Activated CD4-positive, CD25-positive, alpha-beta regulatory T cell treated with anti-CD3 and anti-CD28 coated beads, Interleukin-2, amount 50 U/mL, for 24 hours (primary cell): Measurements from ENCODE around the gene TIMP4.

Experiments used
- ATAC-seq, 2 donors: fragments of 150-1000 bp; cut with Tn5 transposase; one replicate each; pipeline ENCODE4 v1.10.0; 2021; ENCODE audit warnings: mild to moderate bottlenecking in 1 of 2, moderate library complexity in 1 of 2

TIMP4 gene

DNA sequence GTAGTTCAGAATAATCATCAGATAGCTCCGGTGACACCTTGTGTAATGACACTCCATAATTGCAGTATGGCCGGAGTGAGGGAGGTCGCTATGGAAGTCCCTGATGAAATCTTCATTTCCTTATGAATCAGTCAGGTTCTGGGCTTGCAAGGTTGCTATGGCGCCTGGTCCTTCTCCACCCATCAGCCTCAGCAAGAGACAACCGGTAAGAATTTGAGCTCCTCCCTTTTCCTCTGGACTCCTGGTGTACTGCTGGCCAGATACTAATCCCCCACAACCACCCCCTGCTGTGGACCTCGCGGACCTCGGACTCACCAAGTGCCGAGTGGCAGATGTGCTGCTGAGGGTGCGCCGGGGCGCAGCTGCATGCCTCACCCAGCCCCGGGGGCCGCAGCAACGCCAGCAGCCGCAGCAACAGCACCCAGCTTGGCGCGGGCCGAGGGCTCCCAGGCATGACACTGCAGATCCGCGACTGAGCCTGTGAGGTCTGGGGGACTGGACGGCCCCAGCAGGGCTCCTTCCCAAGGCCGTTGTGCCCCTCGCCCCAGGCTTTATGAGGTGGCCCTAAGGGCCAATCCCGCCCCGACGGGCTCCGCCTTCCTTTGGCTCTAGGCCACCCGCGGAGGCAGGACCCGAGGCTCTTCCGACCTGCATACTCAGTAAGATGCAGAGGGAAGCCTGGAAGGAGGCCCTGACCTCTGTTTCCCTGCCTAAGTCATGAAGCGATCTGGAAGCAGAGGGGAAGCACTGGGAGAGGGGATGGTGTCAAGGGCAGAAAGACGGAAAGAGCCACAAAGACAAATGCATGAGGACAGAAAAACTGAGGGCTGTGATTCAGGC, at the start of gene TIMP4:
TIMP4 (minus strand) TSS at position 526 of the 840 bp plus-strand sequence; CDS start at position 454, 72 bp downstream.
- ATAC-seq, result no peak

DNA sequence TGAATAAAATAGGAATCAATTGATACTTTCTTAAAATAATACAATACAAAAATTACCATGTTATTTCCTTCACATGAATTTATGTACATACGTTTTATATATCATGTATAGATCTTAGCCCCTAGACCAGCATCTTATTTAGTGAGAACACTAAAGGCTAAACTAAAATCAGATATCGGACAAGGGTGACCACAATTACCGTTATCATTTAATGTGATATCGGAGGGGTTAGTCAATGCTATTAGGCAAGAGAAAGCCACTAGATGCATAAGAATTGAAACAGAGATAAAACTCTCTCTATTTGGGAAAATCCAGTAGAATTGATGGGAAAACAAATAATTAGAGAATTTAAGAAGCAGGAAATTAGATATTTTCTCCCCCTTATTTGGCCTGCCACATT, 46.5 kb upstream of the TIMP4 start:
- no peak for ATAC-seq

DNA sequence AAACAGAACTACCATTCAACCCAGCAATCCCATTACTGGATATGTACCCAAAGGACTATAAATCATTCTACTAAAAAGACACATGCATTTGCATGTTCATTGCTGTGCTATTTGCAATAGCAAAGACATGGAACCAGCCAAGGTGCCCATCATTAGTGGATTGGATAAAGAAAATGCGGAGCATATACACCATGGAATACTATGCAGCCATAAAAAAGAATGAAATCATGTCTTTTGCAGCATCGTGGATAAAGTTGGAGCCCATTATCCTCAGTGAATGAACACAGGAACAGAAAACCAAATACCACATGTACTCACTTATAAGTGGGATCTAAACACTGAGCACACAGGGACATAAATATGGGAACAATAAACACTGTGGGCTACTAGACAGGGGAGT, 43.1 kb upstream of the TIMP4 start:
- ATAC-seq, result no peak

GRCh38 chr3:12198301-12198700, 39.6 kb upstream of the TIMP4 start:
- no peak for ATAC-seq

DNA sequence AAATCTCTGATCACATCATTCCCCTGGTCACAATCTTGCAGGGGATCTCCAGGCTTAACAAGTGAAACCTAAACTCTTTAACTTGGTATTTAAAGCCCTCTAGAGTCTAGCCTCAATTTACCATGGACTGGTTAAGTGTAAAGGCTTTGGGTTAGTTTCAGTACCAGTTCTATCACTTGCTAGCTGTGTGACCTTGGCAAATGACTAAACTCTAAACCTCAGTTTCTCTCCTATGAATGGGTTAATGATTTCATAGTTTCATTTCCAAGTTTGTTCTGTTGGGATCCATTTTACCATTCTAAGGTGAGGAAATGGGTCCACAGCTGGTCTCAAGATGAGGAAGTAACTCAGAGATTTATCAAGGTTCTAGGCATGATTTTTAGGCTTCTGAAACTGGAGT, 38.8 kb upstream of the TIMP4 start:
- ATAC-seq, result peak in 1 of 2 donors; percentile 14

DNA sequence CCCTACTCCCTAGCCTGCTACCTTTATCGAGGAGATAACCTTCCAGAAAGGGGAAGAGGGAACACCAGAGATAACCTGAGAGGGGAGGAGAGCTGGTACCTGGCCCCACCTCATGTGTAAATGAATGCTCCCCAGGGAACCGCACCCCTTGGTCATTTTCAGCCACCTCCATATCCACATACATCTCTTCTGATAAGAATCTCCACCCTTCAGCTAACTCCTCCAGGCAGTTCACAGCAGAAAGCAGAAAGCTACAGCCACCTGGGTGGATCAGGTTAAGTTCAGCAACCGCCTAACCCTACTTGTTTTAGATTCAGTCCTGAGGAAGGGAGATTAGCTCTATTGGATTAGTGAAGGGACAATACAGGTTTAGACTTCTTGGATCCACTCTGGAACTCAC, 38.0 kb upstream of the TIMP4 start:
- no peak for ATAC-seq

DNA sequence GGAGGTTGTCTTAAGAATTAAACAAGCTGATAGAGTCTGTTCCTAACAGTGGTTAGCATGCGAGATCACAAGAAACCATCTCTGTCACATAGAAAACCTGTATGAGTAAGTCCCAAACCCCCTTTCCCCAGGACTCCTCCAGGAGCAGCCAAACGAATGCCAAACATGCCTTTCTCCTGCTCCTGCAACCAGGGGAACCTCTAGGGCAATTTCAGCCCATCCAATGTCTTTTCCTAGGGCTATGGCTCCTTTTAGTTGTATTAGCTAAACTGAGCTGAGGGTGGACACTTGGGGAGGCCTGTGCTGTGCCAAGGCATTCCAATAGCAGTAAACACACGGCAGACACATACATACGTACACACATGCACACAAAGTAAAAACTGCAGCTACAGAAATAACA, 36.5 kb upstream of the TIMP4 start:
- no peak for ATAC-seq

DNA sequence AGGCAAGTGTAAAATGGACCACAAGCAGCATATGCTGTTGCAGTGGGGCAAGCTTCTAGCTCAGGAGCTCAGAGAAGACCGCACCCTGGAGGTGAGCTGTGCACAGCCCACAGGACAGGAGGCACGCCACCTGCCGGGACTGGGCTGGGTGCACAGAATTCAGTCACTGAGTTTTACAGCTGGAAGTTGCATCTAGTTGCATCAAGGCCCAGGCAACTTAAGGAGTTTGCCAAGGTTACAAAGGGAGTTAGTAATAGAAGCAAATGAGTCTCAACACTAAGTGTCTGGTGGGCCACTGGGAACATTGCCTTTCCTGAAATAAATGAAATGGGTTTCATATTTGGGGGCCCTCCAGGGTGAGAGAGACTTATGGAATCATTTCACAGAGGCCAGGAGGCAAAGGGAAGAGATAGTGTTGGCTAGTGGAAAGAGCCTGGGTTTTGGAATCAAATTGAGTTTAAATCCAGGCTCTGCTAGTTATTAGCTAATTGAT, 36.0 kb upstream of the TIMP4 start:
- peak; percentile 20 to 26 for ATAC-seq

DNA sequence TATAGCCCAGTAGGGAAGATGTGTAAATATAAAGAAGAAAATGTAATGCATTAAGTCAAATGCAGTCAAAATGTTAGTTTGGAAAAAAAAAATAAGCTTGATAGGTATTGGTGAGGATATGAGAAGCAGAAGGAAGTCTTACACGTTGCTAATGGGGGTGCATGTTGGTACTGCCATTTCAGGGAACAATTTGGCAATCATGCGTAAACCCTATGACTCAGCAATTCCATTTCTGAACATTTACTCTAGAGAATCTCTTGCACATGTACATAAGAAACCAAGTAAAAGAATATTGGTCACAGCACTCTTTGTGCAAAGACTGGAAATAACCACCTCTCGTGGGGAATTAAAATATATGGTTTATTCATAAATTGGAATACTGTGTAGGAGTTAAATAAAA, 35.5 kb upstream of the TIMP4 start:
- peak; percentile 33 for ATAC-seq

GRCh38 chr3:12193485-12194165, 34.9 kb upstream of the TIMP4 start:
- peak; percentile 71 to 73 for ATAC-seq

DNA sequence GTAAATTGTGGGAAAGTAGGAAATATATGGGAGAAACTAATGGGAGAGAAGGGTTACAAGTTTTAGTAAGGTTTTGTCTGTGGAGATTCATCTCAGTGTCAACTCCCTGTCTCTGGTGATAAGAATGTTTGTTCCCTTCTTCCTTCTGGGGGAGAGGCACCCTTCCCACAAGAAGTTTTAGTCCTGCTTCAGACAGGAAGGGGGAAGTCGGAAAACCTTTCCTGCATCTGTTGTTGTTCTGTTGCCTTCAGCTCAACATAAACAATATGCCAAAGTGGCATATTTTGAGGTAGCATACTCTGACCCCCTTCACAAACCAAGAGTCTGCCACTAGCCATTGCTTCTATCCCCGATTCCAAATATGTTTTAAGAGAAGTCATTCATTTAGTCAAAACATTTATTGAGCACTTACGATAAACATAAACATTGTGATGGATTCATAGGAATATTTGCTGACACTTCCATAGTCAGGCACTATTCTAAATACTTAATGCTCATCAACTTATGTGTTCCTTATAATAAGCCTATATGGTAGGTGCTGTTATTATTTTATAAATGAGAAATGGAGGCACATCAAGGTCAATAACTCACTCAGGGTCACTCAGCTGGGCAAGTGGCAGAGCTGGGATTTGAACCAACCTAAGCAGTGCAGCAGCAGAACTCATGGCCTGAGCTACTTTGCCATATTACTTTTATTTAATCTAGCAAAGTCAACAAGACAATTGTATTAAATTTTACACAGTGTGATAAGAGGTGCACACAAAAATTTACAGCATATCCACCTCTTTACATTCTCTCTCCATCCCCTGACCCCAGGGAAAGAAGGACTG, 34.2 kb upstream of the TIMP4 start:
- ATAC-seq, result no peak

GRCh38 chr3:12192173-12192572, 33.5 kb upstream of the TIMP4 start:
- ATAC-seq, result no peak

GRCh38 chr3:12191559-12191958, 32.8 kb upstream of the TIMP4 start:
- ATAC-seq, result no peak

DNA sequence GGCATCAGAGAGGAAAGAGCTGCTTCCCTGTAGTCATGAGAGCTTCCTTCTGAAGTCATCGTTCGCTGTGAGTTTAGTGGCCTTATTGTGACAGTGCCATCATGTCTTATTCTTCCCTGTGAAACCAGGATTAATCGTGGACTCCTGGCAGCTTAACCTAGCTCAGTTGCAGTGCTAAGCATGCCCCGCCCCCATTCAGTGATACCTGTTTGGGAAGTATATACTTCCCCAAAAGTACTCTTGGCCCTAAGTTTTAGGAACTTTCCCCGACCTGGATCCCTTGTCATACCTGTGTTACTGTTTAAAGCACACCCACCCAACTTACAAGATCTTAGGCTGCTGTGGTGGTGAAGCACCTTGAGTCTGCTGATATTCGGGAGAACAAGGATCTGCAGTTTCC, 32.1 kb upstream of the TIMP4 start:
- ATAC-seq, result no peak

DNA sequence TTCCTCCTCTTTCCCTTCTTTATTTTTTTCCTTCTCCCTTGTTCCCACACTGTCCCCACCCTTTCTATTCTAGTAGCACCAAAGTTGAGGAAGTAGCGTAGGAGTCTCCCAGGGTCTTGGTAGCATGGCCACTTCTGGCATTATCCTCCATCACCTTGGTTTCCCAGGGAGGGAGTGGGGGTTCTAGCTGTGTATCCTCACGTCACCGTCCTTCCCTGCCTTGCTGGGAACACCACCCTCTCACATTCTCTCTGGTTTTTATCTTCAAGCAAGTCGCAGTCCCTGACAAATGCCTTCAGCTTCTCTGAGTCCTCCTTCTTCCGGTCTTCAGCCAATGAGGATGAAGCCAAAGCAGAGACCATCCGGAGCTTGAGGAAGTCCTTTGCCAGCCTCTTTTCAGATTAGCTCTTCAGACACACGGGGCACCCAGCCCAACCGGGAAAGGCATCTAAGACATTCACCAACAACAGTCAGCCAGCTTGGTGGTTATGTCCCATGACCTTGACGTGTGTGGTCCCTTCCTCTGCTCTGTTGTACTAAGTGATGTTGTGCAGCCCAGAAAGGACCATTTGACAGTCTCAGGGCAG, 31.6 kb upstream of the TIMP4 start:
- no peak for ATAC-seq

DNA sequence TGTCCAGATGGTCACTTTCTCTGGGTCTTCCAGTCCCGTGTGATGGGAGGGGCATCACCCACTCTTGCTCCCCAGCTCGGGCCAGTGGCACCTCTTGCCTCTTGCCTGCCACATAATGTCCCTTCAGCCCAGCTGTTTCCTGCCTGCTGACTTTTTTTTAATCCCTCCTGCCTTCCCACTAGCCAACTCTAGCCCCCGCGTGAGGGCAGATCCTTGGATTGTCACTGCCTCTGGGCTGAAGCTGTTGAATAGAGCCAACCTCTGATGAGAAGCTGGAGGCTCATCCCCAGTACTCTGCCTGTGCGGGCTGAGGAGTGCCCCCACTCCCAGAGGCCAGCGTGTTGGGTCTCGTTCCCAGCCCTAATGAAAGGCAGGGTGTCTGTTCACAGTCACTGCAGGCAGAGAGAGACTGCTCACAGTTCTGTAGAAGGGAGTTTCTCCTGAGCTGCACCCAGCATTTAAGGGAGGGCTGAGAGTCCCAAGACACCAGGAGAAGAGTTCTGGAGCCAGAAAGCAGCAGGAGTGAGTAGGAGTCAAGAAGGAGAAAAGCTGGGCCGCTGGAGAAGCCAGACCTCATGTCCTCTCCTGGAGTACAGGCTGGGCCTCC, 30.1 kb upstream of the TIMP4 start:
- no peak for ATAC-seq

GRCh38 chr3:12188328-12188648, 29.6 kb upstream of the TIMP4 start:
- no peak for ATAC-seq

GRCh38 chr3:12187448-12188327, 29.0 kb upstream of the TIMP4 start:
- peak; percentile 64 to 79 for ATAC-seq

GRCh38 chr3:12186515-12187286, 28.0 kb upstream of the TIMP4 start:
- ATAC-seq, result no peak

GRCh38 chr3:12186046-12186445, 27.3 kb upstream of the TIMP4 start:
- no peak for ATAC-seq
